Stimulated activated CD8-positive, alpha-beta memory T cell treated with anti-CD3 and anti-CD28 coated beads, Interleukin-4, amount 100 ng/mL, for 1 hour (primary cell): Measurements from ENCODE around the gene POLA1.

Experiments used
- DNase-seq, 2 donors: peaks; one replicate each; pipeline ENCODE4 v3.0.0-alpha.2; 2020; ENCODE audit warnings: low read depth in 2 of 2, low spot score in 1 of 2

POLA1 gene

GRCh38 chrX:25005382-25006185 is 311.9 kb downstream of the POLA1 start:
- no peak for DNase-seq

GRCh38 chrX:25006586-25007058 is 312.9 kb downstream of the POLA1 start:
- DNase-seq = no peak

DNA sequence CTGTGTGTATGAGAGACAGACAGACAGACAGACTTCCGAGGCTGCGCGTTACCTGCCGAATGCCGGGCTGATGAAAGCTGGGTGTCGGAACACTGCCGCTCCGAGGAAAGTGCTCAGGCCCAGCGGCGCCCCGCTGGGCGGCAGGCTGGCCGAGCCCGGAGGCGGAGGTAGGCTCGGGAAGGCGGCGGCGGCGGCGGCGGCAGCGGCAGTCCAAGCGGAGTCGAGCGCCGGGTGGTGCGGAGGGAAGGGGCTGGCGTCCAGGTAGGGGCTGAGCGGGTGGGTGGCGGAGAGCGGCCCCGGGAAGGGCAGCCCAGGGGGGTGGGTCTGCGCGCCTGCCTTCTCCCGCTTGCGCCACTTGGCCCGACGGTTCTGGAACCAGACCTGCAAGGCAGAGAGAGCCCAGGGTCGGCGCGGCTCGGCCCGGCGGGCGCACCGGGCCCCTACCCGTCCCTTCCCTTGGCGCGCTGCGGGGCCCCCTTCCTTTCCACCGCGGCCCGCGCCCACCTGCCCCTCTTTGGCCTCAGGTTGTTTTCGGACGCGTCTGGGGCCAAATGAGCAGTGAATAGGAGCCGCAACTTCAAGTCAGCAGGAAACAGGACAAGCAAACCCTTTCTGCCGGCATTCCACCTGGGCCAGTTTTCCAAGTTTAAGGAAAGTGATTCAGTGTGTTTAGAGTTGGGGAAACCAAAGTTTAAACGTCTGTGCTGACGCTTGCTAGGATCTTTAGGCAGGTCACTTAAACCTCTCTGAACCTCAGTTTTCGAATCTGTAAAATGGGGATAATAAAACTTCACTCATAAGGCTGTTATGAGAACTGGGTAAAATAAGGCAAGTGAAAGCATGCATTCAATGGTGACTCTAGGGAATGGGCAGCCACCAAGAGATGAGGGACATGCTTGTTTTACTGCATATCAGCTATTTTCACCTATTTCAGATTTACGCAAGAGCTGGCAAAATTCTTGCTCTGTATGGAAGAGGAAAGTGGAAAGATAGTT is 313.6 kb downstream of the POLA1 start:
- no peak for DNase-seq

DNA sequence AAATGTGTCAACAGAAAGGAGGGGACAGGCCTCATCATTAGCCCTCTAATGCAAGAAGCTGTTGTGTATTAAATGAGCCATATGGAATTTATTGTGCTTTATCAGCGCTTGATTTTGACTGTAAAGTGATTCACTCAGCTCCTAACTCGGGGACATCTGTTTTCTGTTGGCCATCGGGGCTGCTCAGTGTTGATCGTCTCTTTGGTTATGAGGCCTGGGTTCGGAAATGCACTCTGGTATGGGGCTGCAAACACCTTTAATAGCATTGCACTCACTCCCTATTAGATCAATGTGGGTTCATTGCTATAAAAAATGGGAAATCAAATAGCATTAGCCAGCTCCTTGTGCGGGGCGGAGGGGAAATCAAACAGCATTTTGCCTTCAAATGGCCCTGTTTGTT is 315.7 kb downstream of the POLA1 start:
- DNase-seq = no peak

GRCh38 chrX:25010784-25011588 is 317.3 kb downstream of the POLA1 start:
- no peak for DNase-seq

GRCh38 chrX:25011589-25012432 is 318.1 kb downstream of the POLA1 start:
- DNase-seq = no peak

DNA sequence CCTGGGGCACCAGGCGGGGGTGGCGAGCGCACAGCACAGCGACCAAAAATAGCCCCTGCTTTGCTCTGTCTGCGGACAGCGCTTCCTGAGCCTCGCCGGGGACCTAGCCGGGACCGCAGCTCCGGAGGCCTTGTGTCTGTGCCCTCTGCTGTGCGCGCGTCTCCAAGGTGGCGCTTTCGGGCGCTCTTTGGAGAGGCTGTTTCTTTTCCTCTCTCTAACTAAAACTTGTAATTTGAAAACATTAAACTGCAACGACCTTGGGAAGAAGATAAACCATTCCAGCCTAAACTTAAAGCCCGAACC is 318.7 kb downstream of the POLA1 start:
- DNase-seq = no peak

DNA sequence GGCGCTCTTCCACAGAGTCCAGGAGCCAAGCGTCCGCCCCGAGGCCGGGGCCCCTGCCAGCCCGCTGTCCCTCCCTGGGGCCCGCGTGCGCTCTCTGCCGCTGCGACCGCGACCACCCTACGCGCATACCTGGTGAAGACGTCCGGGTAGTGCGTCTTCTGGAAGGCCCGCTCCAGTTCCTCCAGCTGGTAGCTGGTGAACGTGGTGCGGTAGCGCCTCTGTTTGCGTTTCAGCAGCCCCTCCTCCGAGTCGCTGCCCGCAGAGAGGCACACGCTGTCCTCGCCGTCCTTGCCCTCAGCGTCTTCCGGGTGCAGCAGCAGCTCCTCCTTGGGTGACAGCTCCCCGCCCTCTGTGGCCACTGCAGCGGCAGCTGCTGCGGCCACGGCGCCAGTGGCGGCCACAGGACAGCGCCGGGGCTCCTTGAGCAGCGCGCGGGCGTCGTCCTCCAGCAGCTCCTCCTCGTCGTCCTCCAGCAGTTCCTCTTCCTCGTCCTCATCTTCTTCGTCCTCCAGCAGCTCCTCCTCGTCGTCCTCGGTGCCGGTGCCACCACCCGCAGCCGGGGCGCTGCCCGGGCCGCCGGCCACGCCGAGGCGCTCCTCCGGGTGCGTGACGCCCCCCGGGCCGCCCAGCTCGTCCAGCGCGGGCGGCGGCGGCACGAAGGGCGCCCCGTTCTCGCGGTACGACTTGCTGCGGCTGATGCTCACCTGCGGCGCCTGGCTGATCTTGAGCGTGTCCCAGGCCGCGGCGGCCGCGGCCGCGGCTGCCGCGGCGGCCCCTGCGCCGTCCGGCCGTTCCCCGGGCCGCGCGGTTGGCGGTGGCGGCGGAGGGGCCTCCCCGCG is 319.3 kb downstream of the POLA1 start:
- DNase-seq = no peak

DNA sequence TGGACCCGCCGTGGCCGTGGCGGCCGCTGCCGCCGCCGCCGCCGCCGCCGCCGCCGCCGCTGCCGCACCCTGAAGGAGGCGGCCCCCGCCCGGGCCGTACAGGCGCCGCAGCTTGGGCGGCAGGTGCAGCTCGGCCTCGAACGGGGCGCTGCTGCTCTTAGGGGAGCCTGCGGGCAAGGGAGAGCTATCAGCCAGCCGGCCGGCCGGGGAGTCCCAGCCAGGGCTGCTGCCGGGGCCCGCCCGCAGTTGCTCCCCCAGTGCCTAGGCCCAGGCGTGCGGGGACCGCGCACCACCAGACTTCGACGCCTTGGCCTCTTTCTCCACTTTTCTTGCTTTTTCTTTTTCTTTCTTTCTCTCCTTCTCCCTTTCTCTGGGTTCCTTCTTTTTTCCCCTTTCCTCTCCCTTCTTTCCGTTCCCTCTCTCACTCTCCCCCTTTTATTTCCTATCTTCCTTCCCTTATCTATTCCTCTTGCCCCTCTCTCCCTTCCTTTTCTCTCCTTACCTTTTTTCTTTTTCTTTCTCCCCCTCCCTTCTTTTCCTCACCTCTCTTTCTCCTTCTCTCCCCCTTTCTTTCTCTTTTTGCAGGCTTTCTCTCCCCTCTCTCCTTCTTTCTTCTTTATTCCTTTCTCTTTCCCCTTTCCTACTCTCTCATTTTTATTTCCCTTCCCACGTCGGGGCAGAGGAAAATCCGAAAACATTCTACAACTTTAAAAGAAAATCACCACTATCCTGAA is 320.1 kb downstream of the POLA1 start:
- no peak for DNase-seq

DNA sequence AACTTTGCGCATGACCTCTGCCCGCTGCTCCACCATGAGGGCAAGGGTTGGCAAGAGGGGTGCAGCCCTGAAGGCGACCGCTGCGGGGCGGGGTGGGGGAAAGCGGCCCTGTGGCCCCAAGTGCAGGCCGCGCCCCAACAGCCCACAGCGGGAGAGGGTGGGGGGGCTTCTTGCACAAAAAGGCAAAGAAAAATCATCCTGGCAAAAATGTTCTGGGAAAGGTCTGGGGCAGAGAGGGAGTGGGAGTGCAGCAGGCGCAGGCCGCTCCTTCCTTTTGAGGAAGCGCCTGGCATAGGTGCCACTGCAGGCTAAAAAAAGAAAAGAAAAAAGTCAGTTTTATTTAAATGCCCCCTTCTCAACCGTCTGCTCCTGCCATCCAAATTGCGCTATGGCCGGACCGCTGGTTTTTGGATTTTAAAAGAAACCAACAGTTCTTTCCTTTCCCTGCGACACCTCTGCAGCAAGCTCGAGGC is 320.7 kb downstream of the POLA1 start:
- no peak for DNase-seq

DNA sequence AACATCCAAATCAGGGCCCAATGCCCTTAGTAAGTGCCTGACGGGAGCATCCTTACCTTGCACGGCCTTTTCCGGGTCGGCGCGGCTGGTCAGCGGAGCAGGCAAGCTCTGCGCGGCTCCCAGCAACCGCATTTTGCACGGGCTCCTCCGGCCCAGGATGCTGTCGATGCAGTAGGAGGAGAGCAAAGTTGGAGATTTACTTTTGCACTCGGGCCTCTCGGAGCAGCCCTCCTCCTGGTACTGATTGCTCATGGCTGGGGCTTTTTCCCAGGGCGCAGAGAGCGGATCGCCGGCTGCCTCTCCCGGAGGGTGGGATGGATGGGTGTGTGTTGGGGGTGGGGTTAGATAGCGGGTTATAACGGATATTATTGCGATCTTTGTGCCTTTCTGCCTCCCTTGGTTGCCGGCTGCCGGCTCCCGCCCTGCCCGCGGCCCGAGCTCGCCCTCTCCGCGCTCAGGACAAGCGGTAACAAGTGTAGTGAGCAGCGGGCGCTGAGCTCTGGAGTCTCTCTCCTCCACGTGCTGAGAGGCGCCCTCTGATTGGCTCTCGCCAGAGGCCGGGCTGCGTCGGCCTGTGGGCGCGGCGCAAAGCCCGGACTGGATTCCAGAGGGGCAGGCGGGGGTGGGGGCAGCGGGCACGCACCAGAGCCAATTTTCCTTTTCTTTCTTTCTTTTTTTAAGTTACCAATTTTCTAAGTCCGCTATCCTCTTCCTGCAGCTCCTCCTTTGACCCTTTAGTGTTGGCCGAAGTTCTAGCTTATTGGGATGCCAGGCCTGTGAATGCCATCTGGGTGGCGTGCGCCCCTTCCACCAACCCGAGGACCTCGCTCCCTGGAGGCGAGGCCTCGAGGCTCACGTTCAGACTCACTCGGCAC is 322.0 kb downstream of the POLA1 start, which contains the start of gene ARX:
Gene ARX (minus strand): TSS at position 480 of the 875 bp plus-strand sequence. CDS start 228 bp downstream, at position 252.
- DNase-seq = no peak

DNA sequence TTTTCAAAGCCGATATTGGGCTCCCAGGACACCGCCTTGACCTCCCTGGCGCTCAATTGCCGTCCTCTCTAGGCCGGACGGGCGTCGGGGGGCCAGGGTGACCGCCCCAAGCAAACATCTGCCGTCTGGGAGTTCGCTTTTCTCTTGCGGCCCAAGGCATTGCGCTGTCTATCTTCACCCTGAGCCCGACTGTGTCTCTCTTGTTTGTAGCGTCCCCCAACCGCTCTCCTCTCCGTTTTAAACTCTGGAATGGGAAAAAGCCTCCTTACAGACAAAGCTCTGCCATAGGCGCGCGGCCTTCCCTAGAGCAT is 322.6 kb downstream of the POLA1 start:
- no peak for DNase-seq

- no peak for DNase-seq
Measured at GRCh38 chrX:25016938-25017598, 323.4 kb downstream of the POLA1 start.

DNA sequence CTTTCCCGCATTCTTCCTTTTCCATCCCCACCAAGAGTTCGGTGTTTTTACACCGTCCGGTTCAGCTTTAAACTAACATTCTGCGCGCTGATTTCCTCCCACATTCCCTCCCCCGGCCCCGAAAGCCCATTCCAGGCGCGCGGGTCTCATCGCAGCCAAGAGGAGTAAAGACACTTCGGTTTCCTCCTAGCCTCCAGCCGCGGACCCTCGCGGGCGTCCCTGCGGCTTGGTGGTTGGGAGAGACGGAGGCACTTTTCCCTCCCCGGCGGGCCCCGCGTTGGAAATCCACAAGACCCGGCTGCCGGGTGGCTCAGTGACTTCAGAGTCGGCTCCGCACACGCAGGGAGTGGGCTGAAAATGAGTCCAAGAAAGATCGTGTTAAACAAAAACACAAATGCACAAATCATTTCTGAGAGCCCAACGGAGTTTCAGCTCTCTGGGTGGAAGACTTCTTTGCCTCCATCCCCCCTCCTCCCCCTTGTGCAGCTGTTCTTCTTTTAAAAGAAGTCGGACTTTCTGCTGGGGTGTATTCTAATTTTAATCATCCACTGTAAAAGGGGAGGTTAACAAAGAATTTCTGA is 324.0 kb downstream of the POLA1 start:
- no peak for DNase-seq

GRCh38 chrX:25018682-25019081 is 325.0 kb downstream of the POLA1 start:
- DNase-seq = no peak

GRCh38 chrX:25019707-25020390 is 326.1 kb downstream of the POLA1 start:
- no peak for DNase-seq
